ENCODE results near the gene SLC22A2. TPM values are rescaled to one million over a fixed set of nuclear protein-coding genes. Genes with fewer than 3 reads are reported as not detected.
A peak's percentile ranks its signal among the peaks of the same experiment; 100 is the strongest.

SLC22A2 gene
- total and polyA plus RNA-seq, 2 experiments from 2014 or later: 0.43 to 0.57 TPM

GRCh38 chr6:160252073-160252813 lies 6.4 kb downstream of the SLC22A2 start:
- Histone ChIP-seq H3K27ac (no peak overlapping the region), H3K9me2 (replicated peaks; ENCODE audit: insufficient read depth) (no peaks in the 10 kb centered on the region), H2AFZ (no peak overlapping the region), H3K27me3 (no peaks in the 10 kb centered on the region), H3K4me2 (no peak overlapping the region), H4K20me1 (ENCODE audit: insufficient read depth, poor library complexity, severe bottlenecking) (no peaks in the 10 kb centered on the region), H3K36me3 (replicated peaks; ENCODE audit: insufficient read depth, low read depth) (no peaks in the 10 kb centered on the region), H3K4me1 (ENCODE audit: insufficient read depth) (peaks cover 20% of the 10 kb centered on the region), H3K79me2 (no peaks in the 10 kb centered on the region), H3K9me3 (ENCODE audit: low read depth) (no peaks in the 10 kb centered on the region), H3K4me3 (no peak overlapping the region)
- DNase-seq (ENCODE audit: low spot score): no peak
- TF ChIP-seq EZH2 (IDR thresholded peaks at IDR 0.05; ENCODE audit: borderline replicate concordance) (no peak), EZH2phosphoT487 (IDR thresholded peaks at IDR 0.05; ENCODE audit: low read depth, severe bottlenecking, unreplicated experiment) (no peak), CTCF (IDR thresholded peaks at IDR 0.05; ENCODE audit: poor library complexity) (no peak)
- WGBS (ENCODE audit: low lambda C conversion rate, missing lambda C conversion rate): 96% methylated on average over 1 of the region's 1 CpG

DNA sequence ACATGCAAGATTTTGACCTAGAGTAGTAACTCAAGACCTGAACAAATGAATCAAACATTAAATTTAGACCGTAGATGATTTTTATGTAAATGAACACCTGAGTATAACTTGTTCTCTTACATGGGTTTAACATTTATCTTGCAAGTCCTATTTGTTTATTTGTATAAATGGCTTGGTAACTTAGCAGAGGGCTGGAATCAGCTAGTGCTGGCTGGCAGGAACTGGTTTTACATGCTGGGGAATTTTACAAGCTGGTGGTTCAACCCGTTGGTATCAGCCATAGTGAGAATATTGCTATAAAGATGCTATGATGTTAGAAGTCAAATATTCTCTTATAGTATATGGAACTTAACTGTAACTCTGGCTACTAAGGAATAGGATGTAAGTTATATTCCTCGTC lies 8.9 kb downstream of the SLC22A2 start:
- no peaks in the 10 kb centered on the region for H4K20me1 ChIP-seq (ENCODE audit: insufficient read depth, poor library complexity, severe bottlenecking)
- no peaks in the 10 kb centered on the region for H3K9me2 ChIP-seq (replicated peaks; ENCODE audit: insufficient read depth)
- no peak overlapping the region for H3K27ac ChIP-seq
- H3K4me3 ChIP-seq: no peak overlapping the region
- H3K9me3 ChIP-seq (ENCODE audit: low read depth): no peaks in the 10 kb centered on the region
- no peaks in the 10 kb centered on the region for H3K36me3 ChIP-seq (replicated peaks; ENCODE audit: insufficient read depth, low read depth)
- 77% methylated on average over 3 of the region's 3 CpGs for WGBS (ENCODE audit: low lambda C conversion rate, missing lambda C conversion rate)
- no peaks in the 10 kb centered on the region for H3K27me3 ChIP-seq
- TF ChIP-seq CTCF (IDR thresholded peaks at IDR 0.05; ENCODE audit: poor library complexity): no peak
- TF ChIP-seq EZH2 (IDR thresholded peaks at IDR 0.05; ENCODE audit: borderline replicate concordance): no peak
- no peak for TF ChIP-seq EZH2phosphoT487 (IDR thresholded peaks at IDR 0.05; ENCODE audit: low read depth, severe bottlenecking, unreplicated experiment)
- H3K4me2 ChIP-seq: no peak overlapping the region
- peaks cover 10% of the 10 kb centered on the region for H3K4me1 ChIP-seq (ENCODE audit: insufficient read depth)
- H2AFZ ChIP-seq: no peak overlapping the region
- DNase-seq (ENCODE audit: low spot score): no peak
- H3K79me2 ChIP-seq: no peaks in the 10 kb centered on the region

GRCh38 chr6:160248538-160248937 lies 10.1 kb downstream of the SLC22A2 start:
- Histone ChIP-seq H3K4me3 (no peak overlapping the region), H3K27ac (peak overlapping the region; percentile 36), H3K36me3 (replicated peaks; ENCODE audit: insufficient read depth, low read depth) (no peaks in the 10 kb centered on the region), H3K9me2 (replicated peaks; ENCODE audit: insufficient read depth) (no peaks in the 10 kb centered on the region), H2AFZ (no peak overlapping the region), H3K27me3 (no peaks in the 10 kb centered on the region), H4K20me1 (ENCODE audit: insufficient read depth, poor library complexity, severe bottlenecking) (no peaks in the 10 kb centered on the region), H3K9me3 (ENCODE audit: low read depth) (no peaks in the 10 kb centered on the region), H3K4me2 (no peak overlapping the region), H3K4me1 (ENCODE audit: insufficient read depth) (peaks cover 3% of the 10 kb centered on the region), H3K79me2 (no peaks in the 10 kb centered on the region)
- 45% methylated on average over 1 of the region's 1 CpG for WGBS (ENCODE audit: low lambda C conversion rate, missing lambda C conversion rate)
- no peak for TF ChIP-seq EZH2 (IDR thresholded peaks at IDR 0.05; ENCODE audit: borderline replicate concordance)
- TF ChIP-seq EZH2phosphoT487 (IDR thresholded peaks at IDR 0.05; ENCODE audit: low read depth, severe bottlenecking, unreplicated experiment): no peak
- TF ChIP-seq CTCF (IDR thresholded peaks at IDR 0.05; ENCODE audit: poor library complexity): no peak
- DNase-seq (ENCODE audit: low spot score): no peak

All from hepatocyte (in vitro differentiated cells).